ENCODE measurements around the gene ARHGAP8. TPM values are rescaled to one million over a fixed set of nuclear protein-coding genes. Genes with fewer than 3 reads are reported as not detected.

The ARHGAP8 gene
- total RNA-seq, 3 donors from 2014 or later (not counting 1 experiment from before 2014, with no cell fraction given): 23.6 to 32.6 (median 26.5) TPM

DNA sequence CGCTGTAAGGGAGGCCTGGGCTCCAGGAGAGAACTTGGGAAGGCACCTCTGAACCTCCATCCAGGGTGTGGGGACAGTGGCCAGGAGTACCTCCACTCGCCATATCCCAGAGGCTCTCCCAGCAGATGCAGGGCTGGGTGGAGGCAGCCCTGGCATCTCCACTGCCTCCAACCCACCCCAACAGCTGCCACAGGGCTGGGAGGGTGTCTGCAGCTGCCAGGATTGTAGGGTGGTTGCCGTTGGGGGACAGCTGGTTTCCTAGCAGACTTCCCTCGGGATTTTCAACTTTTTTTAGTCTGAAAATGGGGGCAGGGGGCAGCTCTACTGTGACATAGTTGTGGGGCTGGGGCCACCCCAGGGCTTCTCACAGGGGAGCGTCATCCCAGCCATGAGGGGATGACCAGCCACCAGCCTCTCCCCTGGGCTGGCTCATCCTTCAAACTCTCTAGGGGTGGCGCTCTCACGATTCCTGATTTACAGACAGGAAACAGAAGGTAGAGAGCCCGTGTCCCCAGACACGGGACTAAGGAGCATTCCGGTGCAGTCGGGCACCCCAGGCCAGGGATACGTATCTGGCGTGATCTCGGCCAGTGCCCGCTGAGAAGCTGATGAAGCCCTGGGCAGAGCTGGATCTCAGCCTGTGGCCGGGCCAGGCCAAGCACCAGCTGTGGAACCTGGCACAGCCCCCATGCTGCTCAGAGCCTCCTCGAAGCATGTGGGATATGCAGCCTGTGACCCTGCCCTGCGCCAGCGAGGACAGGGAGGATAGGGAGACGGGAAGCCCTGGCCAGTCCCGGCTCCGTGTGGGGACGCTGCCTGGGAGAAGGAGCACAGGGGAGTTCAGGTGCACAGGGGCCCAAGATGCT is 40.5 kb upstream of the ARHGAP8 start:
- intact Hi-C loops (cut with micrococcal nuclease): no loop called here
- peaks cover 15% of the 10 kb centered on the region for H3K36me3 ChIP-seq (ENCODE audit: control insufficient read depth, insufficient read depth, low read length)
- ATAC-seq: no peak
- Mint-ChIP-seq H3K4me1 (peaks cover 36 to 70% of the 10 kb centered on the region in 2 donors), H3K27me3 (ENCODE audit: low read depth in 2 of 2) (no peaks in the 10 kb centered on the region), H3K36me3 (no peaks in the 10 kb centered on the region), H3K9me3 (no peaks in the 10 kb centered on the region), H3K4me3 (peak overlapping the region; percentile 79), H3K27ac (peak overlapping the region; percentile 84 to 91)
- H3K9me3 ChIP-seq (ENCODE audit: control insufficient read depth, insufficient read depth, low read length): no peaks in the 10 kb centered on the region
- H3K4me1 ChIP-seq (ENCODE audit: control insufficient read depth, insufficient read depth, low read length): peaks cover 85% of the 10 kb centered on the region
- no peak for DNase-seq
- peak overlapping the region; percentile 88 for H3K27ac ChIP-seq (ENCODE audit: low read length)
- TF ChIP-seq, protein P1, sequence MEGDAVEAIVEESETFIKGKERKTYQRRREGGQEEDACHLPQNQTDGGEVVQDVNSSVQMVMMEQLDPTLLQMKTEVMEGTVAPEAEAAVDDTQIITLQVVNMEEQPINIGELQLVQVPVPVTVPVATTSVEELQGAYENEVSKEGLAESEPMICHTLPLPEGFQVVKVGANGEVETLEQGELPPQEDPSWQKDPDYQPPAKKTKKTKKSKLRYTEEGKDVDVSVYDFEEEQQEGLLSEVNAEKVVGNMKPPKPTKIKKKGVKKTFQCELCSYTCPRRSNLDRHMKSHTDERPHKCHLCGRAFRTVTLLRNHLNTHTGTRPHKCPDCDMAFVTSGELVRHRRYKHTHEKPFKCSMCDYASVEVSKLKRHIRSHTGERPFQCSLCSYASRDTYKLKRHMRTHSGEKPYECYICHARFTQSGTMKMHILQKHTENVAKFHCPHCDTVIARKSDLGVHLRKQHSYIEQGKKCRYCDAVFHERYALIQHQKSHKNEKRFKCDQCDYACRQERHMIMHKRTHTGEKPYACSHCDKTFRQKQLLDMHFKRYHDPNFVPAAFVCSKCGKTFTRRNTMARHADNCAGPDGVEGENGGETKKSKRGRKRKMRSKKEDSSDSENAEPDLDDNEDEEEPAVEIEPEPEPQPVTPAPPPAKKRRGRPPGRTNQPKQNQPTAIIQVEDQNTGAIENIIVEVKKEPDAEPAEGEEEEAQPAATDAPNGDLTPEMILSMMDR (IDR thresholded peaks at IDR 0.05): no peak
- H3K27me3 ChIP-seq (ENCODE audit: control insufficient read depth, insufficient read depth, low read length): no peaks in the 10 kb centered on the region
- H3K4me3 ChIP-seq (ENCODE audit: low read length): no peak overlapping the region
- 82% methylated on average over 23 of the region's 23 CpGs for WGBS (ENCODE audit: insufficient coverage)

DNA sequence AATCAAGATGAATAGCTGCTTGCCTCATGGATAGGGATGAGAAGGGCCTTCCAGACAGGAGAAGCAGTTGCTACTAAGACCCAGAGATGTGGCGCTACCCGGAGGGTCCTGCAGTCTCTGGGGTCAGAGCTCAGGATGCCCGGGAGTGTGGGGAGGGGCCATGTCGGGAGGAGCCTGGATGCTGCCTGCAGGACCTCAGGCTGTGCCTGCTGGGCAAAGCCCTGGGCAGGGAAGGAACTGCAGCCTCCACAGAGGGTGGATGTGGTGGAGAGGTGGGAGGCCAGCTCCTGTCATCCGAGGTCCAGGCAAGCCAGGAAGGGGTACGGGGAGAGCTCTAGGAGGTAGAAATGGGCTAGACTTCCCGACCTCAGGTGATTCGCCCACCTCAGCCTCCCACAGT is 39.4 kb upstream of the ARHGAP8 start:
- peak overlapping the region; percentile 48 to 91 for H3K27ac Mint-ChIP-seq

DNA sequence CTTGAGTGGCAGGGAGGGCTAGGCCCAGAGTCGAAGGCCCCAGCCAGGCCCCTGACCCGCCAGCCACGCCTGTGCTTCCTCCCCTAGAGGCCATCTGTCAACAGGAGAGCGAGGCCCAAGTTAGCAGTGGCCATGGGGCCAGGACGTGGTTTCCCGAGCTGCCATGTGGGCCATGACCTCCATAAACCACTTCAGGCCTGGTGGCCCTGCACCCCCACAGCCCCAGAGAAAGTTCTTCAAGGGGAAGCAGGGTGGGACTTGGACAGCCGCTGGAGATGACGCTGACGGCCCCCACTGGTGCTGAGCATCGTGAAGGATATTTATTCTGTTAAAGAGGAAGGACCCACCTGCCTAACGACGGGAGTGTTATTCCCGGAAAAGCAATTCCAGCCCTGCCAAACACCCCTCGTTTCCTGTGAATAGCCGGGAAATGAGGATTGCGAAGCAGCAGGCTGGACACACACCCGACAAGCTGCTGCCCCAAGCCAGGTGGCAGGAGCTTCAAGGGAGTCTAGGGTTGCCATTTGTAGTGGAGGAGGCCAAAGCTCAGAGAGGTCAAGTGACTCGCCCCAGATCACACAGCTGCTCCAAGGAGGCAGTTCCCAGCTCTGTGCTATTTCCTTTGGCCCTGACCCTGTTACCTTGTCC is 37.5 kb upstream of the ARHGAP8 start:
- no peak overlapping the region for H3K27ac ChIP-seq (ENCODE audit: low read length)
- peaks cover 80% of the 10 kb centered on the region for H3K4me1 ChIP-seq (ENCODE audit: control insufficient read depth, insufficient read depth, low read length)
- Mint-ChIP-seq H3K9me3 (no peaks in the 10 kb centered on the region), H3K4me3 (peak overlapping the region; percentile 4), H3K27ac (peak overlapping the region in 1 of 2 donors; percentile 91), H3K27me3 (ENCODE audit: low read depth in 2 of 2) (no peaks in the 10 kb centered on the region), H3K36me3 (no peaks in the 10 kb centered on the region), H3K4me1 (peaks cover 35 to 64% of the 10 kb centered on the region in 2 donors)
- H3K9me3 ChIP-seq (ENCODE audit: control insufficient read depth, insufficient read depth, low read length): no peaks in the 10 kb centered on the region
- no peak for DNase-seq
- TF ChIP-seq, protein P1 (IDR thresholded peaks at IDR 0.05): no peak
- no peak overlapping the region for H3K4me3 ChIP-seq (ENCODE audit: low read length)
- ATAC-seq: no peak
- H3K36me3 ChIP-seq (ENCODE audit: control insufficient read depth, insufficient read depth, low read length): peaks cover 14% of the 10 kb centered on the region
- 64% methylated on average over 18 of the region's 18 CpGs for WGBS (ENCODE audit: insufficient coverage)
- intact Hi-C loops (cut with micrococcal nuclease): no loop called here
- no peaks in the 10 kb centered on the region for H3K27me3 ChIP-seq (ENCODE audit: control insufficient read depth, insufficient read depth, low read length)

More for the DNA sequence above, 39.4 kb upstream of the ARHGAP8 start:
- Histone ChIP-seq H3K4me1 (ENCODE audit: control insufficient read depth, insufficient read depth, low read length) (peaks cover 82% of the 10 kb centered on the region), H3K4me3 (ENCODE audit: low read length) (no peak overlapping the region), H3K27me3 (ENCODE audit: control insufficient read depth, insufficient read depth, low read length) (no peaks in the 10 kb centered on the region), H3K9me3 (ENCODE audit: control insufficient read depth, insufficient read depth, low read length) (no peaks in the 10 kb centered on the region), H3K36me3 (ENCODE audit: control insufficient read depth, insufficient read depth, low read length) (peaks cover 14% of the 10 kb centered on the region), H3K27ac (ENCODE audit: low read length) (peak overlapping the region; percentile 39)
- Mint-ChIP-seq H3K4me1 (peaks cover 36 to 66% of the 10 kb centered on the region in 2 donors), H3K9me3 (no peaks in the 10 kb centered on the region), H3K27me3 (ENCODE audit: low read depth in 2 of 2) (no peaks in the 10 kb centered on the region), H3K4me3 (no peak overlapping the region), H3K36me3 (no peaks in the 10 kb centered on the region)
- ATAC-seq (no peak), DNase-seq (no peak)
- intact Hi-C loops (cut with micrococcal nuclease): no loop called here
- TF ChIP-seq, protein P1 (IDR thresholded peaks at IDR 0.05): no peak
- 95% methylated on average over 8 of the region's 8 CpGs for WGBS (ENCODE audit: insufficient coverage)

Measured in natural killer cell (primary cell).